Natural killer cell (primary cell): ENCODE data around the gene PNMA1. TPM values are rescaled to one million over a fixed set of nuclear protein-coding genes. Genes with fewer than 3 reads are reported as not detected.

Experiments
- ATAC-seq, 3 donors: fragments of 150-1000 bp in 2 of 3; fragments of 200-7000 bp in 1 of 3; cut with Tn5 transposase; 1 replicate in 1 of 3; 2 replicates in 2 of 3; pipeline ENCODE4 v1.10.0; 2021; ENCODE audit warnings: mild to moderate bottlenecking in 2 of 3, moderate library complexity in 2 of 3
- DNase-seq, 2 donors: peaks; one replicate each; pipeline versions ENCODE4 v3.0.0 to v3.0.0-alpha.2; 2013 to 2021; ENCODE audit warnings: mixed read lengths in 1 of 2
- H3K27ac ChIP-seq: one replicate; pipeline ENCODE4 v1.5.1; 2013; ENCODE audit warnings: mild to moderate bottlenecking, low read length
- H3K27me3 ChIP-seq: one replicate; pipeline ENCODE4 v1.6.1; 2013; ENCODE audit warnings: low read length; ENCODE audit not compliant: control insufficient read depth, insufficient read depth
- H3K36me3 ChIP-seq: one replicate; pipeline ENCODE4 v1.6.1; 2013; ENCODE audit warnings: low read length; ENCODE audit not compliant: control insufficient read depth, insufficient read depth
- H3K4me1 ChIP-seq: one replicate; pipeline ENCODE4 v1.6.1; 2013; ENCODE audit warnings: low read length; ENCODE audit not compliant: control insufficient read depth, insufficient read depth
- H3K4me3 ChIP-seq: one replicate; pipeline ENCODE4 v1.5.1; 2013; ENCODE audit warnings: low read length
- H3K9me3 ChIP-seq: one replicate; pipeline ENCODE4 v1.6.1; 2013; ENCODE audit warnings: low read length; ENCODE audit not compliant: control insufficient read depth, insufficient read depth
- H3K27ac Mint-ChIP-seq, 2 donors: one replicate each; pipeline ENCODE4 v1.8.0; 2022; ENCODE audit warnings: mild to moderate bottlenecking in 2 of 2, mixed read lengths in 2 of 2, moderate library complexity in 1 of 2
- H3K27me3 Mint-ChIP-seq, 2 donors: one replicate each; pipeline ENCODE4 v1.8.0; 2022; ENCODE audit warnings: low read depth in 2 of 2, mixed read lengths in 2 of 2
- H3K36me3 Mint-ChIP-seq: one replicate; pipeline ENCODE4 v1.8.0; 2022; ENCODE audit warnings: mixed read lengths
- H3K4me1 Mint-ChIP-seq, 2 donors: one replicate each; pipeline ENCODE4 v1.8.0; 2022; ENCODE audit warnings: mixed read lengths in 2 of 2
- H3K4me3 Mint-ChIP-seq: one replicate; pipeline ENCODE4 v1.8.0; 2022; ENCODE audit warnings: mild to moderate bottlenecking, moderate library complexity, mixed read lengths
- H3K9me3 Mint-ChIP-seq, 2 donors: one replicate each; pipeline ENCODE4 v1.8.0; 2022; ENCODE audit warnings: mixed read lengths in 2 of 2
- WGBS: methylation state at CpG from one replicate; pipeline ENCODE4 v1.1.7; 2013; ENCODE audit warnings: missing lambda C conversion rate; ENCODE audit not compliant: insufficient coverage; 5-methylcytosine and 5-hydroxymethylcytosine counted together
- intact Hi-C: fragments of 100-400 bp; cut with micrococcal nuclease; formaldehyde crosslinking; loops from one replicate; pipeline ENCODE4 v1.14.2; 2022
- total RNA-seq, 4 donors: library from RNA; stranded (reverse); fragments of 120-200 nt in 1 of 4; gene quantifications; one replicate each; pipeline versions ENCODE4 v1.2.3 to v1.2.4, GENCODE V29; 2013 to 2022
- TF ChIP-seq, protein P1 (sequence below): fragments of 200-600 bp; IDR thresholded peaks from one replicate; pipeline ENCODE4 v1.8.0; 2022; ENCODE audit warnings: antibody characterized with exemption

Gene PNMA1
- total RNA-seq, 3 donors from 2014 or later (not counting 1 experiment from before 2014, with no cell fraction given) = 26.0 to 32.3 (median 28.9) TPM

DNA sequence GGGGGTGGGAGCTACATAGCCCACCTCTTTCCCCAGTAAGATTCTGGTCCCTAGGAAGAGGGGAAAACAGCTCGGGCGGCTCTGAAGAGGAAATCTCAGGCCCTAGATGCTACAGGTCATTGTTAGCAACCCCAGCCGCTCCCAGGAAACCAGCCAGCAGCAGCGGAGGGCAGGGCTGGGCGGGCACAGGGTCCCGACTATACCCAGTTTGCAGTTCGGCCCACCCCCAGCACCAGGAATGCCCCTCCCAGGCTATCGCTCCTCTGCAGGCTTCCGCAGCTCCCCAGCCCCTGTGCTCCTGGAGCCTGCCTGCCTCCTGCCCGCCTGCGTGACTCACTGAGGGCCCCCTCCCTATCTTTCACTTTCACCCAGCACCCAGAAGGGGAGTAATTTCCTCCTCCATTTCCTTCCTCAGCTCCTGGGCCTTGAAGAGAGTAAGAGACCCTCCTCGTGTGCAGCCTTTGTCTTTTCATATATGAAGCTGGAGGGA lies 27.2 kb upstream of the PNMA1 start:
- Histone ChIP-seq H3K4me1 (peaks cover 82% of the 10 kb centered on the region), H3K27me3 (no peaks in the 10 kb centered on the region), H3K36me3 (peaks cover 31% of the 10 kb centered on the region), H3K9me3 (no peaks in the 10 kb centered on the region), H3K4me3 (peak overlapping the region; percentile 26), H3K27ac (peak overlapping the region; percentile 84)
- DNase-seq = peak in 1 of 2 donors; percentile 83
- Mint-ChIP-seq H3K36me3 (no peaks in the 10 kb centered on the region), H3K4me1 (peaks cover 59 to 66% of the 10 kb centered on the region in 2 donors), H3K9me3 (no peaks in the 10 kb centered on the region), H3K4me3 (peak overlapping the region; percentile 80), H3K27me3 (no peaks in the 10 kb centered on the region), H3K27ac (peak overlapping the region; percentile 88 to 96)
- under 1% methylated on average over 12 of the region's 12 CpGs for WGBS
- intact Hi-C loops = loop anchor here (2.0 kb wide), 1 partner anchor 19 kb away; a partner anchor contains a TSS
- ATAC-seq = peak; percentile 65 to 79 (median 78)
- TF ChIP-seq, protein P1, sequence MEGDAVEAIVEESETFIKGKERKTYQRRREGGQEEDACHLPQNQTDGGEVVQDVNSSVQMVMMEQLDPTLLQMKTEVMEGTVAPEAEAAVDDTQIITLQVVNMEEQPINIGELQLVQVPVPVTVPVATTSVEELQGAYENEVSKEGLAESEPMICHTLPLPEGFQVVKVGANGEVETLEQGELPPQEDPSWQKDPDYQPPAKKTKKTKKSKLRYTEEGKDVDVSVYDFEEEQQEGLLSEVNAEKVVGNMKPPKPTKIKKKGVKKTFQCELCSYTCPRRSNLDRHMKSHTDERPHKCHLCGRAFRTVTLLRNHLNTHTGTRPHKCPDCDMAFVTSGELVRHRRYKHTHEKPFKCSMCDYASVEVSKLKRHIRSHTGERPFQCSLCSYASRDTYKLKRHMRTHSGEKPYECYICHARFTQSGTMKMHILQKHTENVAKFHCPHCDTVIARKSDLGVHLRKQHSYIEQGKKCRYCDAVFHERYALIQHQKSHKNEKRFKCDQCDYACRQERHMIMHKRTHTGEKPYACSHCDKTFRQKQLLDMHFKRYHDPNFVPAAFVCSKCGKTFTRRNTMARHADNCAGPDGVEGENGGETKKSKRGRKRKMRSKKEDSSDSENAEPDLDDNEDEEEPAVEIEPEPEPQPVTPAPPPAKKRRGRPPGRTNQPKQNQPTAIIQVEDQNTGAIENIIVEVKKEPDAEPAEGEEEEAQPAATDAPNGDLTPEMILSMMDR = no peak

DNA sequence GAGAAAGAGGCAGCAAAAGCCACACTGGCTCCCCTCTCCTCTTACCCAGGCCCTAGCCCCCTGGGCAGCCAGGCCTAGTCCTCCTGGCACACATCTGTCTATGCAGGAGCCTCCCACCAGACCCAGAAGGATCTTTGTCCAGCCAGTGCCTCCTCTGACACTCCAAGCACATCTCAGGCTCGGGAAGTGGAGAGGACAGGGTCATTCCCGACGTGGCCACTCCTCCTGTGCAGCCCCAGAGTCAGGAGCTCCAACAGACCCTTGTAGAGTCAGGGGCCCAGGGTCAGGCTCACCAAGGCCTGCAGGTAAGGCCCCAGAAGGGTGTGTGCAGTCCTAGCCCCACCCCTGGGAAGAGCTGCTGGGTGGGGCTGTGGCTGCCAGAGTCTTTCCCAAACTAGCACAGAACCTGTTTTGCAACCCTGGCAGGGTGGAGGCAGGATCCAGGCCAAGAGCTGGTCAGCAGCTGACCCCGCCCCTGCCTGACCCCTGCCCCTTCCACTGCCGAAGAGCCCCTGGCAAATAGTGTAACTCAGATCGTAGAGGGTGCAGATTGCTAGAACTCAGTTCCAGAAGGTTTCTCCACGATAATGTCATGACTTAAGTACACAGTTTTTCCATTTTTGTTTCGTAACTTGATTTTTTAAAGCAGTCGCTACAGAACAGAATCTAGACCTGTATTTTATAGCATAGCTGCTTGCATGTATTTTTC lies 26.6 kb upstream of the PNMA1 start:
- Mint-ChIP-seq H3K9me3 (no peaks in the 10 kb centered on the region), H3K4me1 (peaks cover 59 to 61% of the 10 kb centered on the region in 2 donors), H3K27me3 (no peaks in the 10 kb centered on the region), H3K4me3 (peak overlapping the region; percentile 80), H3K27ac (peak overlapping the region; percentile 88 to 96), H3K36me3 (no peaks in the 10 kb centered on the region)
- H3K4me1 ChIP-seq = peaks cover 76% of the 10 kb centered on the region
- no peak for ATAC-seq
- no peaks in the 10 kb centered on the region for H3K27me3 ChIP-seq
- TF ChIP-seq, protein P1 = no peak
- no peaks in the 10 kb centered on the region for H3K9me3 ChIP-seq
- H3K36me3 ChIP-seq = peaks cover 33% of the 10 kb centered on the region
- 60% methylated on average over 8 of the region's 9 CpGs for WGBS
- H3K4me3 ChIP-seq = no peak overlapping the region
- H3K27ac ChIP-seq = peak overlapping the region; percentile 84
- intact Hi-C loops = loop anchor here (2.0 kb wide), 1 partner anchor 20 kb away; a partner anchor contains a TSS
- no peak for DNase-seq

DNA sequence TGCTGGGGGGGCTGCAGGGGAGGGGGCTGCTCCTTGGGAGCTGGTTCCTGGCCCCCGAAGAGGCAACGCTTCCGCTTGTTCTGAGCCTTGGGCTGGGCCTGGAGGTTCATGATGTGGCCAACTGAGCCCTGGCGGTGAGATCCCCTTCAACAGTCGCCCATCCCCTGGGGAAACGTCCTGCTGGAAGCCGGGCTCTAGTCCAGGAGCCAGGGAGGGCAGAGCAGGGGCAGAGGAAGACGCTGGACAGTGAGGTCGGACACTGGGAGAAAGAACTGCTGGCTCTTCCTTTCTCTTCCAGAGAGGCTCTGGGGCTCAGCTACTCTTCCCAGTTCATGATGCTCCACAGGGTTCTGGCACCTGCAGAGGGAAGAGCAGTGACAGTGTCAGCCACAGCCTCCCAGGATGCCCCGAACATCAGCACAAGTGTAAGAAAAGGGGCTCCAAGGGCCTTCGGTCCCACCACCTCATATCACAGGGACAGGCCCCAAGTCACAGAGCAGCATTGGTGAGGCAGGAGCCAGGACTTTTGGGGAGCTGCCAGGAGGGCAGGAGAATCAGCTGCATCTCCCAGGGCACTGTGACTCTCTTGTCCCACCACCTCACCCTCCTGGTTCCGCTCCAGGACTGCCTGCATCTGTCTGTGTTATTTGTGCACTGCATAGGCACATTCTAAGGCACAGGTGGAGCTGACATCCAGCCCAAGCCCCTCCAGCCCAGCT lies 25.9 kb upstream of the PNMA1 start:
- H3K36me3 Mint-ChIP-seq = no peaks in the 10 kb centered on the region
- intact Hi-C loops = loop anchor here (2.0 kb wide), 1 partner anchor 21 kb away; a partner anchor contains a TSS
- H3K4me1 Mint-ChIP-seq = peaks cover 52 to 54% of the 10 kb centered on the region in 2 donors
- TF ChIP-seq, protein P1 = no peak
- H3K9me3 Mint-ChIP-seq = no peaks in the 10 kb centered on the region
- DNase-seq = no peak
- no peak overlapping the region for H3K4me3 Mint-ChIP-seq
- no peak overlapping the region for H3K4me3 ChIP-seq
- H3K27ac ChIP-seq = peak overlapping the region; percentile 84
- peaks cover 40% of the 10 kb centered on the region for H3K36me3 ChIP-seq
- H3K27me3 Mint-ChIP-seq = no peaks in the 10 kb centered on the region
- ATAC-seq = no peak
- no peaks in the 10 kb centered on the region for H3K9me3 ChIP-seq
- H3K27me3 ChIP-seq = no peaks in the 10 kb centered on the region
- peak overlapping the region; percentile 63 to 96 for H3K27ac Mint-ChIP-seq
- H3K4me1 ChIP-seq = peaks cover 68% of the 10 kb centered on the region
- WGBS = 93% methylated on average over 12 of the region's 12 CpGs
